ENCODE measurements around the gene IER3. TPM values are rescaled to one million over a fixed set of nuclear protein-coding genes. Genes with fewer than 3 reads are reported as not detected.

The IER3 gene
- total and polyA plus RNA-seq, 9 of the 15 experiments (the other 6 are each of a cell fraction or from before 2014, with no cell fraction given): 1.5 to 30.0 (median 11.5) TPM

- no peak for TF ChIP-seq ZMIZ1 (IDR thresholded peaks at IDR 0.05; ENCODE audit: low read depth in 2 of 2, low read length in 2 of 2)
- TF ChIP-seq SPI1 (IDR thresholded peaks at IDR 0.05; ENCODE audit: borderline replicate concordance, low read depth, low read length): peak; percentile 85
- TF ChIP-seq JUND (IDR thresholded peaks at IDR 0.05; ENCODE audit: borderline replicate concordance, low read depth, low read length): no peak
- peak; percentile 23; the same call in 1 of the 3 replicates for TF ChIP-seq JUND (tag; IDR thresholded peaks at IDR 0.05; ENCODE audit: borderline replicate concordance, low read depth, low read length)
- TF ChIP-seq HDGF (IDR thresholded peaks at IDR 0.05): no peak
- peak; percentile 71 for TF ChIP-seq SMAD4 (CRISPR knock-in tag; conservative IDR thresholded peaks at IDR 0.05)
- no peak for TF ChIP-seq ZNF140 (CRISPR knock-in tag; IDR thresholded peaks at IDR 0.05)
- TF ChIP-seq TRIM24 (IDR thresholded peaks at IDR 0.05): no peak
- peak; percentile 88 for TF ChIP-seq ZNF175 (CRISPR knock-in tag; IDR thresholded peaks at IDR 0.05; ENCODE audit: low read depth)
- TF ChIP-seq MAZ (CRISPR knock-in tag; conservative IDR thresholded peaks at IDR 0.05 in 1 of 2, IDR thresholded peaks at IDR 0.05 in 1 of 2): 0 out of 4 replicates have a peak, but pooled peaks of 1 of the 2 experiments have one; percentile 39
- no peak for TF ChIP-seq RHOXF2B (CRISPR knock-in tag; conservative IDR thresholded peaks at IDR 0.05)
- TF ChIP-seq RFX7 (CRISPR knock-in tag; IDR thresholded peaks at IDR 0.05): no peak
- no peak for TF ChIP-seq STAT6 (CRISPR knock-in tag; IDR thresholded peaks at IDR 0.05)
- peak; percentile 6 for TF ChIP-seq RBBP5 (IDR thresholded peaks at IDR 0.05; ENCODE audit: borderline replicate concordance, insufficient read depth, low read length, poor library complexity, severe bottlenecking)
- no peak for TF ChIP-seq TAF15 (IDR thresholded peaks at IDR 0.05; ENCODE audit: low read depth, low read length)
- TF ChIP-seq HES1 (IDR thresholded peaks at IDR 0.05; ENCODE audit: low read depth): no peak
- TF ChIP-seq ZNF830 (CRISPR knock-in tag; IDR thresholded peaks at IDR 0.05): no peak
These were observed 8.0 kb upstream of the IER3 start (continued) for GRCh38 chr6:30752157-30752927.
